NCI-H524 treated with DMSO at 0.1 percent for 48 hours (cell line): ENCODE measurements around the gene ARTN.

Experiments
- DNase-seq: peaks from one replicate; lab custom pipeline; 2025; lab: John Stamatoyannopoulos, UW

Gene ARTN

DNA sequence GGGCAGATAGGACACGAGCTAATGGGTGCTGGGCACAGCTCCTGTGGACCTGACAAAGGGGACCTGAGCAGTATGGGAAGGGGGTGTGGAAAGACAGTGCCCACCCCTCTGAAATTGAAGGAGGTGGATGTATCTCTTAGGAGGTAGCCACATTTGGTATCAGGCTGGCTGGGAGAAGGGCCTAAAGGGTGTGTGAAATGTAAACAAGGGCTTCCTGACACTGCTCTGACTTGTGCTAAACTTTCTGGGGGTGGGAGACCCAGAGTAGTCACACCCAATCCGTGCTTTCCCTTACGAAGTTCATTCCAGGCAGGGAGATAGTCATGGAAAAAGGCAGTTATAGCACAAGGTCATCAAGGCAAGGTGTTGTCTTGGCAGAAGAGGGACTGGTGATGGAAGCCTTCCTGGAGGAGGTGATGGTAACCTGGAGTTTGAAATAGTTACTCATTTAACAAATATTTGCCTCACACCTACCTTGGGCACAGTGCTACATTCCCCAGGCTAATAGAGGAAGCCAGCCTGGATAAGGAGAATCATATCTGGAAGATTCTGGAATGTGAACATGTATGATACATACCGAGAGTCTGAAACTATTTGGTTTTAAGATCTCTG is 52.5 kb downstream of the ARTN start:
- DNase-seq, result no peak

DNA sequence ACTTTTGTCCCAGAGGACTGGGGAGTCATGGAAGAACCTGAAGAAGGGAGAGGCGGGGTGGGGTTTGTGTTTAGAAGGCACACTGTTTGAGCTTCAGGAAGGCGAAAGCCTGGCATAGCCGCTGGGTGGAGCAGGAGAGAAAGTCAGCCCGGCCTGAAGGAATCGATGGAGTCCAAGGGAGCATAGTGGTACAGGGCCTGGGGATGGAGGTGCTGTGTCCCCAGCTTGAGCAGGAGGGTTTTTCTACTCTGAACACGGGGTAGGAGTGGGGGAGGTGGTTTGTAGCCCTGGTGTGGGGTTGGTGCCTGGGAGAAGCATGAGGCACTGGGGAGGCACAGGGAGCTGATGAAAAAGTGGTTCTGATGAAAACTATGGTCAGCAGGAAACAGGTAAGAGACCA is 53.1 kb downstream of the ARTN start:
- no peak for DNase-seq
